Pancreas (tissue), 10 donors: ENCODE measurements around the gene ADCY3. TPM values are rescaled to one million over a fixed set of nuclear protein-coding genes. Genes with fewer than 3 reads are reported as not detected.

Experiments
- ATAC-seq, 4 donors: fragments of 200-7000 bp; cut with Tn5 transposase; one replicate each; pipeline versions ENCODE4 v1.8.0 to v1.9.1; 2020; ENCODE audit warnings: mild to moderate bottlenecking in 4 of 4, moderate library complexity in 4 of 4
- DNase-seq, 6 donors: peaks; one replicate each; pipeline ENCODE4 v3.0.0-alpha.2; 2020
- FAIRE-seq: peaks from 2 replicates; lab custom pipeline; 2012; peaks lifted over from hg19 to GRCh38; lab: Jason Lieb, UNC
- H3K27ac ChIP-seq, 4 donors: fragments of 200-600 bp; sonication (generic); 1 replicate in 3 of 4; 2 replicates in 1 of 4; pipeline versions ENCODE4 v1.5.0 to v1.8.0; 2020
- H3K27me3 ChIP-seq, 4 donors: fragments of 200-600 bp; one replicate each; pipeline ENCODE4 v1.8.0; 2021
- H3K36me3 ChIP-seq, 3 donors: fragments of 200-600 bp; sonication (generic) in 1 of 3; one replicate each; pipeline versions ENCODE4 v1.5.0 to v1.8.0; 2020 to 2021
- H3K4me1 ChIP-seq, 3 donors: fragments of 200-600 bp; one replicate each; pipeline ENCODE4 v1.8.0; 2021
- H3K4me3 ChIP-seq, 4 donors: fragments of 200-600 bp; sonication (generic) in 2 of 4; one replicate each; pipeline versions ENCODE4 v1.5.0 to v1.8.0; 2020 to 2021
- H3K9me3 ChIP-seq, 4 donors: fragments of 200-600 bp; one replicate each; pipeline ENCODE4 v1.8.0; 2021
- CTCF ChIP-seq, 4 donors: fragments of 200-600 bp; sonication (generic) in 3 of 4; IDR thresholded peaks; one replicate each; pipeline versions ENCODE4 v1.5.0 to v1.8.0; 2021; ENCODE audit warnings: antibody characterized with exemption in 4 of 4
- WGBS, 2 donors: extraction: QIAGEN DNeasy Blood & Tissue Kit; methylation state at CpG; one replicate each; pipeline ENCODE4 v1.1.7; 2013; 5-methylcytosine and 5-hydroxymethylcytosine counted together
- intact Hi-C, 3 donors: fragments of 100-400 bp; cut with DNase I; formaldehyde crosslinking; loops; one replicate each; pipeline versions ENCODE4 v1.11.1 to v1.14.2; 2022
- polyA plus RNA-seq, 2 donors: library from polyadenylated mRNA; stranded (reverse); fragments of 200-250 nt; gene quantifications; one replicate each; pipeline ENCODE4 v1.2.3, GENCODE V29; 2013
- total RNA-seq, 6 donors: library from RNA; stranded (reverse); fragmentation: NEBNext Ultra II Directional in 4 of 6; extraction: Animal tissue kit (Norgen Biotek cat#: 25700) in 4 of 6; gene quantifications; one replicate each; pipeline versions ENCODE4 v1.2.1 to v1.2.4, GENCODE V29; 2021 to 2023
- donor health status: healthy with polysubstance abuse.
- donor health status: DM: no; HTN: no; CAD: no; lungs with moderate emphysema.
- donor health status: DM: no; HTN: no; CAD: no.
- donor health status: control.
- donor health status: control.
- donor health status: Bipolar disorder and iron deficiency.
- donor health status: DM: yes; HTN: yes; CAD: no.
- donor health status: DM: no; HTN: no; CAD: no.
- donor health status: DM: no; HTN: no; CAD: no.
- donor health status: DM: yes; HTN: yes; CAD: no.

ADCY3 gene
- total and polyA plus RNA-seq, 8 donors = 4.7 to 29.4 (median 11.0) TPM

GRCh38 chr2:24858996-24859395, 61.0 kb downstream of the ADCY3 start:
- peak in 1 of 6 donors; percentile 30 for DNase-seq
- H3K9me3 ChIP-seq = no peaks in the 10 kb centered on the region
- H3K27me3 ChIP-seq = no peaks in the 10 kb centered on the region
- FAIRE-seq = no peak
- H3K4me3 ChIP-seq = no peak overlapping the region
- H3K4me1 ChIP-seq = no peaks in the 10 kb centered on the region
- ATAC-seq = no peak
- 88 to 90% methylated on average over 13 of the region's 13 CpGs for WGBS, 2 donors
- intact Hi-C loops = no loop called here
- H3K27ac ChIP-seq = no peak overlapping the region
- H3K36me3 ChIP-seq = no peaks in the 10 kb centered on the region
- TF ChIP-seq CTCF (IDR thresholded peaks at IDR 0.05) = no peak

GRCh38 chr2:24857746-24858145, 62.3 kb downstream of the ADCY3 start:
- no peaks in the 10 kb centered on the region for H3K36me3 ChIP-seq
- H3K4me1 ChIP-seq = no peaks in the 10 kb centered on the region
- H3K27me3 ChIP-seq = no peaks in the 10 kb centered on the region
- ATAC-seq (peak in 1 of 4 donors; percentile 16), DNase-seq (peak in 1 of 6 donors; percentile 6), FAIRE-seq (no peak)
- intact Hi-C loops = no loop called here
- 89 to 95% methylated on average over 6 of the region's 6 CpGs for WGBS, 2 donors
- TF ChIP-seq CTCF (IDR thresholded peaks at IDR 0.05) = no peak
- no peak overlapping the region for H3K27ac ChIP-seq
- no peak overlapping the region for H3K4me3 ChIP-seq
- no peaks in the 10 kb centered on the region for H3K9me3 ChIP-seq

- WGBS, 2 donors = 78 to 83% methylated on average over 5 of the region's 5 CpGs
- H3K4me3 ChIP-seq = no peak overlapping the region
- no peak overlapping the region for H3K27ac ChIP-seq
- no peaks in the 10 kb centered on the region for H3K9me3 ChIP-seq
- FAIRE-seq (no peak), DNase-seq (peak in 1 of 6 donors; percentile 29), ATAC-seq (peak in 2 of 4 donors; percentile 22 to 28)
- no peaks in the 10 kb centered on the region for H3K27me3 ChIP-seq
- intact Hi-C loops = no loop called here
- H3K36me3 ChIP-seq = no peaks in the 10 kb centered on the region
- TF ChIP-seq CTCF (IDR thresholded peaks at IDR 0.05) = no peak
- no peaks in the 10 kb centered on the region for H3K4me1 ChIP-seq
Observed at GRCh38 chr2:24856791-24857211, 63.2 kb downstream of the ADCY3 start.

- Histone ChIP-seq H3K4me1 (no peaks in the 10 kb centered on the region), H3K4me3 (no peak overlapping the region), H3K27me3 (no peaks in the 10 kb centered on the region), H3K27ac (no peak overlapping the region), H3K9me3 (no peaks in the 10 kb centered on the region), H3K36me3 (no peaks in the 10 kb centered on the region)
- FAIRE-seq = no peak
- intact Hi-C loops = no loop called here
- TF ChIP-seq CTCF (IDR thresholded peaks at IDR 0.05) = no peak
- no peak for DNase-seq
- 76 to 91% methylated on average over 4 of the region's 4 CpGs for WGBS, 2 donors
- peak in 3 of 4 donors; percentile 21 to 59 (median 25) for ATAC-seq
Observed at GRCh38 chr2:24855726-24856125, 64.3 kb downstream of the ADCY3 start.

- ATAC-seq (peak in 2 of 4 donors; percentile 21 to 42), FAIRE-seq (no peak), DNase-seq (peak in 1 of 6 donors; percentile 25)
- WGBS, 2 donors = 88% methylated on average over 8 of the region's 8 CpGs
- TF ChIP-seq CTCF (IDR thresholded peaks at IDR 0.05) = no peak
- intact Hi-C loops = no loop called here
- H3K9me3 ChIP-seq = no peaks in the 10 kb centered on the region
- H3K27me3 ChIP-seq = no peaks in the 10 kb centered on the region
- no peaks in the 10 kb centered on the region for H3K4me1 ChIP-seq
- no peak overlapping the region for H3K27ac ChIP-seq
- no peaks in the 10 kb centered on the region for H3K36me3 ChIP-seq
- H3K4me3 ChIP-seq = no peak overlapping the region
Observed at GRCh38 chr2:24855022-24855622, 64.9 kb downstream of the ADCY3 start.
